MM.1S (cell line): Measurements from ENCODE around the gene SCAI.
"Not testable (repeated sequence)": the region's sequence is repeated elsewhere in the genome, so short reads cannot be mapped to it uniquely, and the experiment has no call there.

Source experiments
- DNase-seq: peaks from one replicate; pipeline ENCODE4 v3.0.0-alpha.2; 2015
- H2AFZ ChIP-seq: fragments of 300-600 bp; sonication (generic); 2 replicates; pipeline ENCODE4 v1.6.0; 2016; ENCODE audit warnings: antibody characterized with exemption, low read length
- H3F3A ChIP-seq: fragments of 300-600 bp; sonication (generic); 2 replicates; pipeline ENCODE4 v1.6.1; 2016; ENCODE audit warnings: mild to moderate bottlenecking, antibody characterized with exemption, low read length, moderate library complexity, mixed read lengths; ENCODE audit not compliant: insufficient read depth
- H3K27ac ChIP-seq: fragments of 300-600 bp; sonication (generic); 2 replicates; pipeline ENCODE4 v1.5.1; 2016; ENCODE audit warnings: mild to moderate bottlenecking, low read length
- H3K27me3 ChIP-seq: fragments of 300-600 bp; sonication (generic); replicated peaks from 2 replicates; pipeline ENCODE4 v1.6.0; 2016; ENCODE audit warnings: low read length; ENCODE audit not compliant: insufficient read depth
- H3K36me3 ChIP-seq: fragments of 300-600 bp; sonication (generic); replicated peaks from 2 replicates; pipeline ENCODE4 v1.6.1; 2016; ENCODE audit warnings: mild to moderate bottlenecking, low read length, mixed read lengths; ENCODE audit not compliant: insufficient read depth
- H3K4me1 ChIP-seq: fragments of 300-600 bp; sonication (generic); 2 replicates; pipeline ENCODE4 v1.6.1; 2016; ENCODE audit warnings: low read length, mixed read lengths
- H3K4me2 ChIP-seq: fragments of 300-600 bp; sonication (generic); 2 replicates; pipeline ENCODE4 v1.6.0; 2016; ENCODE audit warnings: low read depth, low read length
- H3K4me3 ChIP-seq: fragments of 300-600 bp; sonication (generic); 2 replicates; pipeline ENCODE4 v1.5.1; 2016; ENCODE audit warnings: low read length, mixed read lengths
- H3K79me2 ChIP-seq: fragments of 300-600 bp; sonication (generic); 2 replicates; pipeline ENCODE4 v1.6.1; 2016; ENCODE audit warnings: mixed run types, low read length, mixed read lengths
- H3K9ac ChIP-seq: fragments of 300-600 bp; sonication (generic); 2 replicates; pipeline ENCODE4 v1.6.1; 2016; ENCODE audit warnings: low read length, mixed read lengths
- H3K9me2 ChIP-seq: fragments of 300-600 bp; sonication (generic); replicated peaks from 2 replicates; pipeline ENCODE4 v1.6.1; 2016; ENCODE audit warnings: mild to moderate bottlenecking, low read length, mixed read lengths; ENCODE audit not compliant: insufficient read depth
- H3K9me3 ChIP-seq: fragments of 300-600 bp; sonication (generic); replicated peaks from 2 replicates; pipeline ENCODE4 v1.6.1; 2016; ENCODE audit warnings: mild to moderate bottlenecking, low read length, mixed read lengths; ENCODE audit not compliant: insufficient read depth
- H4K20me1 ChIP-seq: fragments of 300-600 bp; sonication (generic); 2 replicates; pipeline ENCODE4 v1.6.1; 2016; ENCODE audit warnings: mild to moderate bottlenecking, low read length, moderate library complexity, mixed read lengths; ENCODE audit not compliant: insufficient read depth
- EZH2 ChIP-seq: fragments of 300-600 bp; sonication (generic); optimal IDR thresholded peaks from 2 replicates; pipeline ENCODE3; 2017; ENCODE audit warnings: low read depth, mild to moderate bottlenecking, antibody characterized with exemption, low read length, mixed read lengths
- EZH2phosphoT487 ChIP-seq: fragments of 300-600 bp; sonication (generic); IDR thresholded peaks from 2 replicates; pipeline ENCODE4 v1.6.1; 2018; ENCODE audit warnings: antibody characterized with exemption, low read length
- TF ChIP-seq, protein P1 (sequence below): fragments of 300-600 bp; sonication (generic); IDR thresholded peaks from 2 replicates; pipeline ENCODE4 v1.5.1; 2016; ENCODE audit warnings: antibody characterized with exemption, low read length, mixed read lengths

SCAI gene

GRCh38 chr9:124928116-124928515 is 215.2 kb downstream of the SCAI start:
- TF ChIP-seq EZH2phosphoT487 (no peak), EZH2 (no peak)
- TF ChIP-seq, protein P1, sequence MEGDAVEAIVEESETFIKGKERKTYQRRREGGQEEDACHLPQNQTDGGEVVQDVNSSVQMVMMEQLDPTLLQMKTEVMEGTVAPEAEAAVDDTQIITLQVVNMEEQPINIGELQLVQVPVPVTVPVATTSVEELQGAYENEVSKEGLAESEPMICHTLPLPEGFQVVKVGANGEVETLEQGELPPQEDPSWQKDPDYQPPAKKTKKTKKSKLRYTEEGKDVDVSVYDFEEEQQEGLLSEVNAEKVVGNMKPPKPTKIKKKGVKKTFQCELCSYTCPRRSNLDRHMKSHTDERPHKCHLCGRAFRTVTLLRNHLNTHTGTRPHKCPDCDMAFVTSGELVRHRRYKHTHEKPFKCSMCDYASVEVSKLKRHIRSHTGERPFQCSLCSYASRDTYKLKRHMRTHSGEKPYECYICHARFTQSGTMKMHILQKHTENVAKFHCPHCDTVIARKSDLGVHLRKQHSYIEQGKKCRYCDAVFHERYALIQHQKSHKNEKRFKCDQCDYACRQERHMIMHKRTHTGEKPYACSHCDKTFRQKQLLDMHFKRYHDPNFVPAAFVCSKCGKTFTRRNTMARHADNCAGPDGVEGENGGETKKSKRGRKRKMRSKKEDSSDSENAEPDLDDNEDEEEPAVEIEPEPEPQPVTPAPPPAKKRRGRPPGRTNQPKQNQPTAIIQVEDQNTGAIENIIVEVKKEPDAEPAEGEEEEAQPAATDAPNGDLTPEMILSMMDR = no peak
- Histone ChIP-seq H3K36me3 (peaks cover 5% of the 10 kb centered on the region; the same call in 1 of the 2 replicates), H3K9me2 (no peaks in the 10 kb centered on the region), H3K27ac (no peak overlapping the region), H2AFZ (no peak overlapping the region), H3K4me3 (no peak overlapping the region), H3K9ac (no peak overlapping the region), H3K79me2 (no peaks in the 10 kb centered on the region), H3K4me2 (no peak overlapping the region), H4K20me1 (no peaks in the 10 kb centered on the region), H3K4me1 (no peaks in the 10 kb centered on the region), H3K27me3 (no peaks in the 10 kb centered on the region), H3K9me3 (no peaks in the 10 kb centered on the region), H3F3A (no peaks in the 10 kb centered on the region)
- DNase-seq = no peak

DNA sequence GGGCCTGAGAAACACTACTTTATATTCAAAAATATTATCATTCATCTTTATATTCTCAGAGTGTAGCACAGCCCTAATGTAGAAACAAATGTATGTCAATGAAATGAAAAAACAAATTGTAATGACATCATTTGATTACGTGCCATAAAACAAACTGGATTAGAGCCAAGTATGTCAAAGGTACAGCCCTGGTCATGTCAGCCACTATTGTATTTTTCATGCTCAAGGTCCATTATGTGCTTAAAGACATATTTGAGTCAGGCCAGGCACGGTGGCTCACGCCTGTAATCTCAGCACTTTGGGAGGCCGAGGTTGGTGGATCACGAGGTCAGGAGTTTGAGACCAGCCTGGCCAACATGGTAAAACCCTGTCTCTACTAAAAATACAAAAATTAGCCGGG is 222.9 kb downstream of the SCAI start:
- not testable (repeated sequence) for H3K9ac ChIP-seq, H3K27me3 ChIP-seq, H3K27ac ChIP-seq, H3K4me2 ChIP-seq, H3K9me2 ChIP-seq, H3K36me3 ChIP-seq, H3K9me3 ChIP-seq, H3K4me3 ChIP-seq, H3K4me1 ChIP-seq, H3K79me2 ChIP-seq, H2AFZ ChIP-seq, H4K20me1 ChIP-seq, H3F3A ChIP-seq, DNase-seq

DNA sequence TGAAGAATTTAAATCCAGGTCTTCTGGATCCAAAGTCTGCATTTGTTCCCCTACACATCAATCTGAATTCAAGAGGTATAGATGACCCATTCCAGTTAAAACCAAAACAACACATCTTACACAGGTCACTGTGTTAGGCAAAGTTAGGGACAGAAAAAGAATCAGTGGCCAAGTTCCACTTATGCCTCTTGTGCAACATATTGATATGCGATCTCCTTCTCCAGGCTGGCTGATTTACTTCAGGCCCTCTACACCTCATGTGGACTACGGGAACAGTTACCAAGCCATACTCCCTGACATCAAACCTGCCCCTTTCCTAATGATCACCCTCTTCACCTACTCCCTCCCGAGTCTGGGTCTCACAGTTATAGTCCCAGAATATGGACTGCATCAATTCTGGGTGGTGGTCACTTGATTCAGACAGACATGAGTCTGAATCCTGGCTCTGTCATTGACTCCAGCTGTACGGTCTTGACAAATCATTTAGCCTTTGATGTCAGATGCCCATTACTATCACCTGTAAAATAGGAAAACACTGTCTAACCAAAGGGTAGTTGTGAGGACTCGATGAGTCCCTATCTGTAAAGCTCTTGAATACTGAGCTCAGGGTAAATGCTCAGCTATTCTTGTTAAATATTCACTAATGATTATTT is 228.4 kb downstream of the SCAI start:
- Histone ChIP-seq H3K9me2 (no peaks in the 10 kb centered on the region), H3F3A (no peaks in the 10 kb centered on the region), H3K4me2 (no peak overlapping the region), H3K4me1 (no peaks in the 10 kb centered on the region), H3K4me3 (no peak overlapping the region), H3K9ac (no peak overlapping the region), H3K27ac (no peak overlapping the region), H4K20me1 (no peaks in the 10 kb centered on the region), H3K27me3 (no peaks in the 10 kb centered on the region), H2AFZ (no peak overlapping the region), H3K9me3 (no peaks in the 10 kb centered on the region), H3K79me2 (no peaks in the 10 kb centered on the region), H3K36me3 (no peaks in the 10 kb centered on the region)
- no peak for DNase-seq
- TF ChIP-seq, protein P1 = no peak
- TF ChIP-seq EZH2 (no peak), EZH2phosphoT487 (no peak)

DNA sequence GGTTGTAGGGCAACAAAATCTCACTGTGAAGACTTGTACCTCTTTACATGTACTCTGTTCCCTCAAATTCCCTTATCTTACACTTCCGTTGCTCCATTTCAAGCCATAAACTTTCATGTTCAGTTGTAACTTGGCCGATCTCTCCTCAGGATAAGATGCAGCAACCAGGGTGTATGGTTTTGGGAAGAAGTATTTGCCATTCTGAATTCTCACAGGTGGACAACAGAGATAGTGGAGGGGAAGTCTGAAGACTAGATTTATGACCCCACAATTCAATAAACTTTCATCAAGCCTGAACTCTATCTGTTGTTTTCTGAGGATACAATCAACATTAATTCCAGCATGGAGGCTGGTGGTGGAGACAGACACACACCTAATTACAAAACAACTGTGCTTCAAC is 229.9 kb downstream of the SCAI start:
- Histone ChIP-seq H3K4me1 (no peaks in the 10 kb centered on the region), H3F3A (no peaks in the 10 kb centered on the region), H3K9me2 (no peaks in the 10 kb centered on the region), H3K4me3 (no peak overlapping the region), H3K27me3 (no peaks in the 10 kb centered on the region), H3K36me3 (no peaks in the 10 kb centered on the region), H2AFZ (no peak overlapping the region), H3K79me2 (no peaks in the 10 kb centered on the region), H3K9me3 (no peaks in the 10 kb centered on the region), H3K4me2 (no peak overlapping the region), H3K9ac (no peak overlapping the region), H4K20me1 (no peaks in the 10 kb centered on the region), H3K27ac (no peak overlapping the region)
- no peak for DNase-seq
- TF ChIP-seq, protein P1 = no peak
- TF ChIP-seq EZH2phosphoT487 (no peak), EZH2 (no peak)
